Colonic mucosa (tissue), 4 donors: ENCODE measurements around the gene TDP1. TPM values are rescaled to one million over a fixed set of nuclear protein-coding genes. Genes with fewer than 3 reads are reported as not detected.

Source experiments
- DNase-seq: peaks from one replicate; pipeline ENCODE4 v3.0.0-alpha.2; 2020
- H3K27ac ChIP-seq: fragments of 200-600 bp; one replicate; pipeline ENCODE4 v1.8.0; 2021
- H3K27me3 ChIP-seq: fragments of 200-600 bp; one replicate; pipeline ENCODE4 v1.8.0; 2021
- H3K36me3 ChIP-seq: fragments of 200-600 bp; one replicate; pipeline ENCODE4 v1.8.0; 2021
- H3K4me1 ChIP-seq: fragments of 200-600 bp; one replicate; pipeline ENCODE4 v1.8.0; 2021; ENCODE audit warnings: mild to moderate bottlenecking
- H3K4me3 ChIP-seq: fragments of 200-600 bp; one replicate; pipeline ENCODE4 v1.8.0; 2021
- H3K9ac ChIP-seq, 2 donors: one replicate each; pipeline ENCODE4 v1.7.0; 2013; ENCODE audit warnings: control low read depth in 2 of 2, low read depth in 2 of 2, low read length in 2 of 2
- H3K9me3 ChIP-seq: fragments of 200-600 bp; one replicate; pipeline ENCODE4 v1.8.0; 2021
- CTCF ChIP-seq: fragments of 200-600 bp; IDR thresholded peaks from one replicate; pipeline ENCODE4 v1.8.0; 2022; ENCODE audit warnings: antibody characterized with exemption, mild to moderate bottlenecking
- intact Hi-C: fragments of 100-400 bp; cut with DNase I; formaldehyde crosslinking; loops from one replicate; pipeline ENCODE4 v1.14.1; 2022
- total RNA-seq, 2 donors: library from RNA; stranded (reverse); fragmentation: NEBNext Ultra II Directional in 1 of 2; extraction: Animal tissue kit (Norgen Biotek cat#: 25700) in 1 of 2; gene quantifications; one replicate each; pipeline ENCODE4 v1.2.1, GENCODE V29; 2021
- donor health status: healthy.
- donor health status: DM: no; HTN: no; CAD: no.
- donor health status: DM: no; HTN: no; CAD: no.

TDP1 gene
- total RNA-seq, 2 donors from 2014 or later = 20.0 to 33.3 TPM

GRCh38 chr14:89978656-89979055 is 22.9 kb downstream of the TDP1 start:
- DNase-seq = no peak
- H3K9ac ChIP-seq = no peak overlapping the region
- H3K9me3 ChIP-seq = no peaks in the 10 kb centered on the region
- no peaks in the 10 kb centered on the region for H3K4me1 ChIP-seq
- no peak overlapping the region for H3K4me3 ChIP-seq
- TF ChIP-seq CTCF = no peak
- intact Hi-C loops = no loop called here
- H3K36me3 ChIP-seq = no peaks in the 10 kb centered on the region
- no peaks in the 10 kb centered on the region for H3K27me3 ChIP-seq
- H3K27ac ChIP-seq = no peak overlapping the region

GRCh38 chr14:89983375-89983774 is 27.6 kb downstream of the TDP1 start:
- Histone ChIP-seq H3K9ac (no peak overlapping the region), H3K4me3 (no peak overlapping the region), H3K9me3 (no peaks in the 10 kb centered on the region), H3K27me3 (no peaks in the 10 kb centered on the region), H3K36me3 (no peaks in the 10 kb centered on the region), H3K27ac (no peak overlapping the region), H3K4me1 (no peaks in the 10 kb centered on the region)
- intact Hi-C loops = no loop called here
- no peak for TF ChIP-seq CTCF
- DNase-seq = no peak

- Histone ChIP-seq H3K27me3 (no peaks in the 10 kb centered on the region), H3K9ac (no peak overlapping the region), H3K9me3 (no peaks in the 10 kb centered on the region), H3K36me3 (no peaks in the 10 kb centered on the region), H3K4me3 (no peak overlapping the region), H3K27ac (no peak overlapping the region), H3K4me1 (no peaks in the 10 kb centered on the region)
- no peak for DNase-seq
- intact Hi-C loops = no loop called here
- no peak for TF ChIP-seq CTCF
Measured at GRCh38 chr14:89986462-89987160, 30.9 kb downstream of the TDP1 start.

- no peaks in the 10 kb centered on the region for H3K9me3 ChIP-seq
- no peak overlapping the region for H3K27ac ChIP-seq
- H3K36me3 ChIP-seq = no peaks in the 10 kb centered on the region
- H3K9ac ChIP-seq = no peak overlapping the region
- TF ChIP-seq CTCF = no peak
- no peak for DNase-seq
- no peaks in the 10 kb centered on the region for H3K4me1 ChIP-seq
- no peaks in the 10 kb centered on the region for H3K27me3 ChIP-seq
- intact Hi-C loops = no loop called here
- H3K4me3 ChIP-seq = no peak overlapping the region
Measured at GRCh38 chr14:89987161-89987475, 31.4 kb downstream of the TDP1 start.

- H3K36me3 ChIP-seq = no peaks in the 10 kb centered on the region
- H3K9ac ChIP-seq = no peak overlapping the region
- H3K4me3 ChIP-seq = no peak overlapping the region
- H3K27me3 ChIP-seq = no peaks in the 10 kb centered on the region
- DNase-seq = no peak
- TF ChIP-seq CTCF = no peak
- intact Hi-C loops = no loop called here
- no peak overlapping the region for H3K27ac ChIP-seq
- no peaks in the 10 kb centered on the region for H3K4me1 ChIP-seq
- H3K9me3 ChIP-seq = no peaks in the 10 kb centered on the region
Measured at GRCh38 chr14:89988787-89989186, 33.1 kb downstream of the TDP1 start.
